ENCODE measurements around the gene RNF157.

The RNF157 gene

DNA sequence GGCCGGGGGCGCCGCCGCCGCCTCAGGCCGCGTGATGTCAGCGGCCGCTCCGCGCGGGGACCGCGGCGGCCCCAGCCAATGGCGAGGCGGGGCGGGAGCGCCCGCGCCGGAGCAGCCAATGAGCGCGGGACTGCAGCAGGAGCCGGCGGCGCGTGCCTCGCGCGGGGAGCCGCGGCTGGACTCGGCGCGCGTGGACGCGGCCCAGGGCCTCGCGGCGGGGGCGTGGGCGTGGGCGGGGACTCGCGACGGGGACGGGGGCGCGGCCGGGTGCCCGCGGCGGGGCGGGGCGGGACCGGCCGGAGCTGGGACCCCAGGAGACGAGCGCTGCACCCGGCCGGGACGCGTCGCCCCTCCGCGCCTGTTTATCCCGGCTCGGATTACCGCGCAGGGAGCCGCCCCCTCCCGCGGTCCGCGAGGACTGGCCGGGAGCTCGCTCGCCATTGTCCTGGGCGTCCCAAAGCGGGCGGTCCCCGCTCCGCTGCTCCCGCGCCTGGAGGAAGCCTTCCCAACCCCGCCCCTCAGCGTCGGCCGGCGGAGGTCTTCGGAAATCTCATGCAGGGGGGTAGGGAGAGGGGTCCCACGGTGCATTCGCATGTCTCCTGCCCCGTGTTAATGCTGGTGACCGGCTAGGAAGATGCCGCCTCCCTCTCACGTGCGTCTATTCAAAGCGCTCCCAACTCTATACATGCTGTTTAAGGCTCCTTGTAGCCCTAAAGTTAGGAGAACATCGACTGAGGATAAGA is at the start of gene RNF157:
Gene RNF157 (minus strand): TSS at position 33 of the 743 bp plus-strand sequence. CDS start 253 bp downstream, outside the sequence.
- DNase-seq, result peak; percentile 89

- no peak for DNase-seq
Measured at GRCh38 chr17:76281573-76282371, 41.5 kb upstream of the RNF157 start.

DNA sequence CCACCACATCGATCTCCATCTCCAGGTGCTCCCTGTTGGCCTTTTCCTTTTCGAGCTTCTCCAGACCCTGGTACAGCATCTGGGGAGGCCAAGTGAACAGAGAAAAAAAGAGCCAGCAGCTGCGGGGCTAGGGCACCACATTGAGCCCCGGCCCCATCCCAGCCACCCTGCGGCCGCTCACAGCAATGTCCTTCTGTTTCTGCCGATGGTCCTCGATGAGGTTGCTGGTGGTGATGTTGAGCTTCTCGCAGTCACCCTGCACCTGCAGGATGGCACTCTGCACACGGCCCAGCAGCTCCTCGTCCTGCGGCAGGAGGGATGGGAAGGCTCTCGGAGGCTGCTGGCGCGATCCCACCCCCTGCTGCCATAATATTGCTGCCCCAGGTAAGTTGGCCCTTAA is 40.4 kb upstream of the RNF157 start:
- no peak for DNase-seq

GRCh38 chr17:76279742-76280287 is 39.5 kb upstream of the RNF157 start:
- no peak for DNase-seq

- peak; percentile 96 for DNase-seq
Measured at GRCh38 chr17:76278952-76279741, 38.9 kb upstream of the RNF157 start.

GRCh38 chr17:76278268-76278908 is 38.1 kb upstream of the RNF157 start:
- DNase-seq, result no peak

DNA sequence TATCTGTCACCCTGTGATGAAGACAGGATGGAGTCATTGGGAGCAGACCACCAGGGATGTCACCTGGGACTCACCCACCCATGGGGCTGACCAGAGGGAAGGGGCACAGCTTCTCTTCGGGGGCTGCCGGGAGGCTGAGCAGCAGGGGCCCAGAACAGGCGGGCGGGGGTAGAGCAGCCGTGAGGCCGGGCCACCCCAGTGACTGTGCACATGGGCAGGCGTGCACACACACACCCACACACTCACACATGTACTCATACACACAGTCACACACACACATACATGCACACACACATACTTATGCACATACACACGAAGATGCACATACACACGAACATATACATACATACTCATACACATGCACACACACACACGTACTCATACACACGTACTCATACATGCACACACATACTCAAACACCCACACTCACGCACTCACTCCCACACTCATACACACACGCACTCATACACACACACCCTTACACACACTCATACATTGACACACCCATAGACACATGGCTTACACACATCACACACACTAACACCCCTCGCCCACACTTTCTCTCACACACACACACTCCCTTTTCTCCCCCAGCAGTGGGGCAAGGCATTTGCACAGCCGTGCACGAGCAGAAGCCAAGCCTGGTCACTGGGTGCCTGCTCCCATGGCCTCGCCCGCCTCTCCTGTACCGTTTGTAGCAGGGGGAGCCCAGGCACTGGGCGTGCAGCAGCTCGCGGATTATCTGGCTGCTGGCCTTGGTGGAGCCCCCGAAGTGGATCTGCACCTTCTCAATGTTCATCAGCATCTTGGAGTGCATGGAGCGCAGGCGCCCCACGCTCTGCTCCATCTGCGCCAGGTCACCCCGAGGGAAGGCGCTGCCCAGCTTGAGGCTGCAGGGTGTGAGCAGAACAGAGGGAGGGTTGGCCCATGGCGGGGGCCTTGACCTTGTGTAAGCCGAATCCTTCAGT is 37.3 kb upstream of the RNF157 start:
- DNase-seq, result peak; percentile 59

- DNase-seq, result peak; percentile 95
Measured at GRCh38 chr17:76276461-76277299, 36.4 kb upstream of the RNF157 start.

- DNase-seq, result no peak
Measured at GRCh38 chr17:76276069-76276431, 35.8 kb upstream of the RNF157 start.

DNA sequence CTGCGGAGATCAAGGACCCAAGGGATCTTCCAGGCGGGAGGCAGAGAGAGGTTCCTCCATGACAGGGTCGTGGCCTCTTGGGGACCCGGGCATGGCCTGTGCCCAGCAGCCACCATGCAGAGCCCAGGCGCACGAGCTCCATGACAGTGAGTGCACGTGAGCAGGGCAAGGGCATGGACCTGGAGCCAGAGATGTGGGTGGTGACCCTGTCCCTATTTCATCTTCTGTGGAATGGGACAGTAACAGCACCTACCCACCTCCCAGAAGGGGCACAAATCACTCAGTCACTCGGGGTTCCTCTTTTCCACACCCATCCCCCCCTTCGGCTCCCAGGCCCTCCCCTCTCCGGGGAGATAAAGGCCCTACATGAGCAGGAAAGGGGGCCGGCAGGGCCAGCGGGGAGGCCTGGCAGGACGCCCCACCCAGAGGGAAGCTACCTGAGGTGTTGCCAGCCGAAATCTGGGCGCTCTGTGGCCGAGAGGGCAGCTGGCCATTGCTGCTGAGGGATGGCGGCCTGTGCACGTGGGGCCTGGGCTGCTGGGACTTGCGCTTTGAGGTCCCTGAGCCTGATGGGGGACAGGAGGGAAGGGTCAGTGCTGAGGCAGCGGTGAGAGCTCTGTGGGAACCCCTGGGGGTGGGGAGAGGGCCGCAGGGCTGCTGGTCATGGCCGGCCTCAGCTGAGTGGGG is 35.2 kb upstream of the RNF157 start:
- DNase-seq, result no peak

DNA sequence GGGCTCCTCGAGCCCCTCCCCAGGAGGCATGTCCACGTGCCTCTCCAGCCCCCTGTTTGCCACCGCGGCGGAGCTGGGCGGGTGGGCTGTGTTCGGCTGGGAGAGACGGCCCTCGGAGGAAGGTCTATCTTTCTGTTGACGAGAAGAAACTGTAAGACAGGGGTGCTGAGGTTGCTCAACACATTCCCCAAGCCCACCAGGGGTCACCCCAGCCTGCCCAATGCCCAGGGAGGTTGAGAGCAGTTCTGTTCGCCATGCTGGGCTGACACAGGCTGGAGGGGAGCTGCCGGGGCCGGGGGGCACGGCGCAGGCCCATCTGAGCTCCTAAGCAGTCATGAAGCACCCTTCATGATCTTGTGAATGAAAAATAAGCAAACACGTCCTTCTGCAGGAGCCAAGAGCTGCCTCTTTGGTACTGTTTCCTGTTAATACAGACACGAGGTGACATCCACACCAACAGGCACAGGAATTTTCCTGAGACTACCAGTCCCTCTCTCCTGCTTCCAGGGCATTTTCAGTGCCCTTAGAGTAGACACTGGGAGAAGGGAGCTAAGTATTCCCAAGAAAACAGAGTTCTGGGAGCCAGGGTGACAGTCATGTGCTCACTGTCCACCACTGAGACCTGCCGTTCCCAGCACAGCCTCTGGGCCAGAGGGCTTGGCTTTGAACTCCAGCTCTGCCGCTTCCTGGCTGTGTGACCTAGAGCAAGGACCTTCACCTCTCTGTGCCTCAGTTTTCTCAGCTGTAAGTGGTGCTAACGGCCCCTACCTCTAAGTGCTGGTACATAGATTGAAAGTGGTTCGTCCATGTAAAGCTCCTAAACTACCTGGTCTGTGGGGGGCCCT is 34.0 kb upstream of the RNF157 start:
- peak; percentile 64 for DNase-seq

DNA sequence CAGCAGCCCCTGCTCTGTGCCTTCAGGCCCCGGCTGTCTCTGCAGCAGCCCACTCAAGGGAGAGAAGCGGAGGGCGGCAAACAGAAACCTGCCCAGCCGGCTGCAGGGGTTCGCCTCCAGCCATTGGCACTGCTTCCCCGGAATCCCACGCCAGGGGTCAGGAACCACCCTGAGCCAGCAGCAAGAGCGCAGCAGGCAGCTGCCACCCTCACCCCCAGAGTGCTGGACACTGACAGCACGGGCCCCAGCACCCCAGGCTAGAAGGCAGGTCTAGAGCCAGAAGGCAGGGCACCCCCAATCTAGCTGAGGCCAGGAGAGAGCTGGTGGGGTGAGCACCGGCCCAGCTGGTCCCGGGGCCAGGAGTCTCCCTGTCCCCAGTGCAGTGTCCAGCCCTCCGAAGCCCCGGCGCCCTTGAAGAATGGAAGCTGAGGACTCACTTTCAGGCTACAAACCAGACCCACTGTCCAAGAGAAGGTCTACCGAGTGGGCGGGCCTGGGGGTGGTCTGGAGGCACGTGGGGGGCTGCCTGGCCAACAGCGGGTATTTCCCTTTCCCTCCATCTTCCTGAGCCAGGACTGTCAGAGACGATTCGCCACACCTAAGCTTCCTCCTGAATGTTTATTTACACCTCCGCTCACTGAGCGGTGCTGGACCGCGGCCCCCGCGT is 33.3 kb upstream of the RNF157 start:
- DNase-seq, result peak; percentile 67

GRCh38 chr17:76272541-76273444 is 32.5 kb upstream of the RNF157 start:
- DNase-seq, result peak; percentile 69

DNA sequence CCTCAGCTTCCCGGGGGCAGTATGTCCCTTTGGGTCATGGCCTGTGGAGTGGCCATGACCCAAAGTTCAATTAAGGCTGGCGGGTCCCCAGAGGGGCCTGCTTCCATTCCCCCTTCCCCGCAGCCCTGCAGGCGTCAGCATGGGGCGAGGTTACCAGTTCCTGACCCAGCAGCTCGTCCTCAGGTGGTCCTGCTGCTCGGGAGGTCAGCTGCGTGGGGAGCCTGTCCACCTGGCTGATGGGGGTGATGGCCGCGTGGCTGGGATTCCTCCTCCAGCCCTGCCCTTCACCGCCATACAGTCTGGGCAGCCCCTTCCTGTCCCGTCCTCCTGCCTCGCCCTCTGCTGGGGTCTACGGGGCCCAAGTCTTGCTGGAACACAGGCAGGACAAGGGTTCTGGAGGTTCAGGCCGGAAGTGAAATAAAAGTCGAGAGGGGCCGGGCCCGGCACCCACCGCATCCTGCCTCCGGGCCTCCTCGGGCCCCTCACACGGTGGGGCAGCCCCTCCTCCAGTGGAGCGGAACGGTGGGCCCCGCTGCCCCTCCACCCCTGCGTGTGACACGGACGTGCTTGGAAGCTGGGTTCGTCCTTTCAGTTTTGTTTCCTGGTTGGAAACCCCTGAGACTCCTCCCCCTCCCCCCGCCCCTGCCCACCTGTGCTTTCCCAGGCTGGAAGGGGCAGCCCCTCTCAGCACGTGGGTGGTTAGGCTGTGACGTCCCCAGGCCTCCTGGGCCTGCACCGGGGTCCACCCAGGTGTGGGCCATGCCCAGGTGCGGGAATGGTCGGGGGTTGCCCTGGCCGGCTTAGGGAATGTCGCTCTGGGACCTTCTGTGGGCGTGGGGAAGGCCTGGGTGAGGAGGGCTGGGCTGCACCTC is 31.6 kb upstream of the RNF157 start:
- peak; percentile 71 for DNase-seq

GRCh38 chr17:76270770-76271668 is 30.7 kb upstream of the RNF157 start:
- peak; percentile 58 for DNase-seq

All from islet precursor cell (in vitro differentiated cells).